Measurements from ENCODE around the gene ARHGEF25.

GRCh38 chr12:57604992-57605810 lies 6.0 kb upstream of the ARHGEF25 start:
- TF ChIP-seq CTCF (IDR thresholded peaks at IDR 0.05; ENCODE audit: insufficient read depth, low read length) (no peak), POLR2AphosphoS5 (IDR thresholded peaks at IDR 0.05; ENCODE audit: low read depth) (no peak), GABPA (IDR thresholded peaks at IDR 0.05; ENCODE audit: low read depth) (no peak)
- TF ChIP-seq, protein P1, sequence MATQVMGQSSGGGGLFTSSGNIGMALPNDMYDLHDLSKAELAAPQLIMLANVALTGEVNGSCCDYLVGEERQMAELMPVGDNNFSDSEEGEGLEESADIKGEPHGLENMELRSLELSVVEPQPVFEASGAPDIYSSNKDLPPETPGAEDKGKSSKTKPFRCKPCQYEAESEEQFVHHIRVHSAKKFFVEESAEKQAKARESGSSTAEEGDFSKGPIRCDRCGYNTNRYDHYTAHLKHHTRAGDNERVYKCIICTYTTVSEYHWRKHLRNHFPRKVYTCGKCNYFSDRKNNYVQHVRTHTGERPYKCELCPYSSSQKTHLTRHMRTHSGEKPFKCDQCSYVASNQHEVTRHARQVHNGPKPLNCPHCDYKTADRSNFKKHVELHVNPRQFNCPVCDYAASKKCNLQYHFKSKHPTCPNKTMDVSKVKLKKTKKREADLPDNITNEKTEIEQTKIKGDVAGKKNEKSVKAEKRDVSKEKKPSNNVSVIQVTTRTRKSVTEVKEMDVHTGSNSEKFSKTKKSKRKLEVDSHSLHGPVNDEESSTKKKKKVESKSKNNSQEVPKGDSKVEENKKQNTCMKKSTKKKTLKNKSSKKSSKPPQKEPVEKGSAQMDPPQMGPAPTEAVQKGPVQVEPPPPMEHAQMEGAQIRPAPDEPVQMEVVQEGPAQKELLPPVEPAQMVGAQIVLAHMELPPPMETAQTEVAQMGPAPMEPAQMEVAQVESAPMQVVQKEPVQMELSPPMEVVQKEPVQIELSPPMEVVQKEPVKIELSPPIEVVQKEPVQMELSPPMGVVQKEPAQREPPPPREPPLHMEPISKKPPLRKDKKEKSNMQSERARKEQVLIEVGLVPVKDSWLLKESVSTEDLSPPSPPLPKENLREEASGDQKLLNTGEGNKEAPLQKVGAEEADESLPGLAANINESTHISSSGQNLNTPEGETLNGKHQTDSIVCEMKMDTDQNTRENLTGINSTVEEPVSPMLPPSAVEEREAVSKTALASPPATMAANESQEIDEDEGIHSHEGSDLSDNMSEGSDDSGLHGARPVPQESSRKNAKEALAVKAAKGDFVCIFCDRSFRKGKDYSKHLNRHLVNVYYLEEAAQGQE (IDR thresholded peaks at IDR 0.05; ENCODE audit: insufficient replicate concordance, low read depth) = no peak

Measured in HL-60 (cell line).